ENCODE data around the gene SLC9A1.
A peak's percentile ranks its signal among the peaks of the same experiment; 100 is the strongest.
"Not testable (repeated sequence)": the region's sequence is repeated elsewhere in the genome, so short reads cannot be mapped to it uniquely, and the experiment has no call there.

Gene SLC9A1

GRCh38 chr1:27154991-27155781 is at the start of gene SLC9A1:
Gene SLC9A1 (minus strand): TSS chr1:27155125. CDS start chr1:27154334, 791 bp downstream.
- DNase-seq (ENCODE audit: low read depth) = peak; percentile 90

GRCh38 chr1:27203946-27204345 is 49.0 kb upstream of the SLC9A1 start:
- no peak for DNase-seq (ENCODE audit: low read depth)

DNA sequence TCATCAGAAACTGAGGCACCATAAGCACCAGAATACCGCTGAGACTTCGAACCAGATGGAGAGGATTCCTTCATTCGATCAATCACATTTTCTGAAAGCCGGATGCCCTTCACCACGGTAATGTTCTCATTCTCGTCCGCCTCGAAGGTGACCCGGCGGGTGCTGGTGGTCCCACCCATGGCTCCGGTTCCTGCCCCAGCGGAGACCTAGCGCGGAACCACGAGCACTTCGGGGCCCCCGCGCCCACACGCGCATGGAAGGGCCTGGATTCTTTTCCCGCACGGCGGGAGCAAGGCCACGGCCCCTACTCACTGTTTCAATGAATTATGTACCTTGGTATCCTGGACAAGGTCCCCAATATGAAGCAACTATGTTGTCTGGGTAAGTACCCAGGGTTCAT is 46.4 kb upstream of the SLC9A1 start:
- no peak for DNase-seq (ENCODE audit: low read depth)

DNA sequence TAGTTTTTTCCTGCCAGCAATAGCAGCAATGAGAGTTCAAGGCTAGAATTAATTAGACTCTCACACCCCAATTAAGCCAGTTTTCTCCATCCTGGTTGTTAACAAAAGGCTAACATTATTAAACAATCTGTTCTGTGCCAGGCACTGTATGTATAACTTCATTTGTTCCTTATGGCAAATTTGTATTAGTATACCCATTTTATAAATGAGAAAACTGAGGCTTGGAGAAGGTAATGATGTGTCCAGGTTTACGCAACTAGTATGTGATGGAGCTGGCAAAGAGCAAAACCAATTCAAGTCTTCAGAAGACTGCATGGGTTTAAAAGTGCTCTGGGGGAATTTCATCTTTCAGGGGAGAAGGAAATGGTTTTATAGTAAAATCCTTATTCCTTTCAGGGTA is 38.3 kb upstream of the SLC9A1 start:
- DNase-seq (ENCODE audit: low read depth) = no peak

- DNase-seq (ENCODE audit: low read depth) = no peak
Observed at GRCh38 chr1:27192039-27192529, 37.2 kb upstream of the SLC9A1 start.

- DNase-seq (ENCODE audit: low read depth) = not testable (repeated sequence)
Observed at GRCh38 chr1:27184665-27185064, 29.7 kb upstream of the SLC9A1 start.

DNA sequence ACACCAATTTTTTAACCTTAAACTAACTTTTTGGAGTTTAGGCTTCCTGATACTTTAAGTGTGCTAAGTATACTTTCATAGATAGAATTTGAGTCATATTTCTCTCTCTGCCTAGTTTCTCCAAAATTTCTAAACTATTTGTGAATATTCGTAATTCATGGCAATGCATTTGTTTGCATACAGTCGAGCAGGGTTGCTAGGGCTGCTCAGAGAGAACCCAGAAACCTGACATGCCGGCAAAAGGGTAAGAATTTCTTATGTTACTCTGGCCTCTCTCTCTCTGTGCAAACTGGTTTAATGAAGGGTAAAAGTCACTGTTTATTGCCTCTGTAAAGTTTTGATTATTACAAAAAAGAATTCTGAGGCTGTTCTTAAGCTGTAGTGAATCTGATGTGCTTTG is 25.1 kb upstream of the SLC9A1 start:
- DNase-seq (ENCODE audit: low read depth) = no peak

DNA sequence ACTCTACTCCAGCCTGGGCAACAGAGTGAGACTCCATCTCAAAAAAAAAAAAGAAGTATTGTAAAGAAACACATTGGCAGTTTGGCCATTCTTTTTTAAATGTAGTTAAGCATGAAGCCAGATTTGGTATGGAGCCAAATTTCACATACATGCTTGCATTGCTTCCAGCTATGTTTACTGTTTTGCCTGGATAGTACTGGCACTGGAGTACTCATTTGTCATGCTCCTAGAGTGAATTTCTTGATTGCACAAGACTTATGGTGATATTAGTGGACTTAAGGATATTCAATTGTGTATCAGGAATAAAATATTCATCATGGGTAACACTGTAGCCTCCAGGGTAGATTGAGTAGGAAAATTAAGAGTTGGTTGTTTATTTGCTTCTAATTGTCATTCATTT is 24.5 kb upstream of the SLC9A1 start:
- no peak for DNase-seq (ENCODE audit: low read depth)

DNA sequence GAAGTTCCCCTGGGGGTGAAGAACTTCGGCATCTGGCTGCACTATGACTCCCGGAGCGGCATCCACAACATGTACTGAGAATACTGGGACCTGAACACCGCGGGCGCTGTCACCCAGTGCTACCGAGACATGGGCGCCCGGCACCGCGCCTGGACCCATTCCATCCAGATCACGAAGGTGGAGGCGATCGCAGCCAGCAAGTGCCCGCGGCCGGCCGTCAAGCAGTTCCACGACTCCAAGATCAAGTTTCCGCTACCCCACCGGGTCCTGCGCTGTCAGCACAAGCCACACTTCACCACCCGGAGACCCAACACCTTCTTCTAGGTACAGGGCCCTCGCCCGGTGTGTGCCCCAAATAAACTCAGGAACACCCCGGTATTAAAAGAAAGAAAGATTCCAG is 22.0 kb upstream of the SLC9A1 start:
- no peak for DNase-seq (ENCODE audit: low read depth)

DNA sequence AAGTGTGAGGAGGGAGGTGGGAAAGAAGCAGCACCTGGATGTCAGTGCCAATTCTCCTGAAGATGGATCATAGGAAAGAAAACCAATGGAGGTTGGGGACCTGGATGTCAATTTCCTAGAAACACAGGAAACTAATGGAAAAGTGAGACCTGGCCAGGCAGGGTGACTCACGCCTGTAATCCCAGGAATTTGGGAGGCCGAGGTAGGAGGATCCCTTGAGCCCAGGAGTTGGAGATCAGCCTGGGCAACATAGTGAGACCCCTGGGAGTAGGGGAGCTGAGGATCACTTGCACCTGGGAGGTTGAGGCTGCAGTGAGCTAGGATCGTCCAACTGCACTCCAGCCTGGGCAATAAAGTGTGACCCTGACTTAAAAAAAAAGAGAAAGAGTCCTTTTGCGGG is 21.4 kb upstream of the SLC9A1 start:
- DNase-seq (ENCODE audit: low read depth) = no peak

DNA sequence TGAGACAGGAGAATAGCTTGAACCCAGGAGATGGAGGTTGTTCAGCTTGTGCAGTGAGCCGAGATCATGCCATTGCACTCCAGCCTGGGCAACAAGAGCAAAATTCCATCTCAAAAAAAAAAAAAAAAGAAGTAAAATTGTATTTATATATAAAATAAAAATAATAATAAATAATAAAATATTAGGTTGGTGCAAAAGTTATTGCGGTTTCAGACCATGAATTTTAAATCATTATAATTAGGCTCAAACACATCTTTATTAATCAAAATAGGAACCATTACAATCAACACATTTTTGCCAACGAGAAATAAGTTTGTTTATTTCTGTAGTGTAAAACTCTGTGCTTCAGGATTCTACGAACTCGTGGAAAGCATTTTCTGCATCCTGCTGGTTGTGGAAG is 18.1 kb upstream of the SLC9A1 start:
- not testable (repeated sequence) for DNase-seq (ENCODE audit: low read depth)

- DNase-seq (ENCODE audit: low read depth) = no peak
Observed at GRCh38 chr1:27166929-27167328, 12.0 kb upstream of the SLC9A1 start.

DNA sequence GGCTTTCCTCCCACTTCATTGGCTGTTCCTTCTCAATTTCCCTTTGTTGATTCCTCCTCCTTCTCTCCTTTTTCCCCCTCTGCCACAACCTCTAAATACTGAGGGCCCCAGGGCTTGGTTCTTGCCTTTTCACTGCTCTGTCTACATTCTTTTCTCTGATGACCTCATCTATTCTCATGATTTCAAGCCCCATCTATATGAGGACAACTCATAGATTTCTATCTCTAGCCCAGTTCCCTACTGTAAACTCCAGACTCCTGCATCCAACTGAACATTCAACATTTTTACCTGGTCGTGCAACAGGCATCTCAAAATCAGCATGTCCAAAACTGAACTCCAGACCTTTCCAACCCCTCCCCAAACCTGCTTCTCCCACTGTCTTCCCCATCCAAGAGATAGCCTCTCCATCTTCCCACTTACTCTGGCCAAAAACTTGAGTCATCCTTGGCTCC is 11.5 kb upstream of the SLC9A1 start:
- no peak for DNase-seq (ENCODE audit: low read depth)

DNA sequence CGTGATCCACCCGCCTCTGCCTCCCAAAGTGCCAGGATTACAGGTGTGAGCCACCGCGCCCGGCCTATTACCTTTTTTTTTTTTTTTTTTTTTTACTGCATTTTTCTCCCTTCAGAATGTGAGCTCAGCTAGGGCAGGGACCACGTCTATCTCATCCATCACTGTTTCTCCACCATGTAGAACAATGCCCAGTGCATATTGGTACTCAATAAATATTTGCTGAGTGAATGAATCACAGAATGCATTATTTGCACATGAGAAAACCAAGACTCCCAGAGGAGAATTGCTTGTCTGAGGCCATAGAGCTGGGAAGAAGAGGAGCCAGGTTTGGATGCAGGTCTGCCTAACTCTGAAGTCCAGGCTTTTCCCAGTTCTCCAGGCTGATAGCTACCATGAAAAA is 8.2 kb upstream of the SLC9A1 start:
- DNase-seq (ENCODE audit: low read depth) = no peak

DNA sequence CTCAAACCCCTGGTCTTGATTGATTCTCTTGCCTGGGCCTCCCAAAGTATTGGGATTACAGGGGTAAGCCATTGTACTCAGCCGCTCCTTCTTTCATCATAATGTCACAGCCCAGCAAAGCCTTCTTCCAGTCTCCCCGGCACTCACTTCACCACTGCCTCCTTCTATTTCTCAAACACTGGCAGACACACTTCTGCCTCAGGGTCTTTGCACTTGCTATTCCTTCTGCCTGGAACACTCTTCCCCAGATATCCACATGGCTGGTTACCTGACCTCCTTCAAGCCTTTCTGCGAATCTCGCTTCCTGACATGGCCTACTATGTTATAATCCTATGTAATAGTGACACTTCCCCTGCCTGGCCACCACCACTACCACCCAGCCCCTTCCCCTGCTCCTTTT is 7.2 kb upstream of the SLC9A1 start:
- no peak for DNase-seq (ENCODE audit: low read depth)

DNA sequence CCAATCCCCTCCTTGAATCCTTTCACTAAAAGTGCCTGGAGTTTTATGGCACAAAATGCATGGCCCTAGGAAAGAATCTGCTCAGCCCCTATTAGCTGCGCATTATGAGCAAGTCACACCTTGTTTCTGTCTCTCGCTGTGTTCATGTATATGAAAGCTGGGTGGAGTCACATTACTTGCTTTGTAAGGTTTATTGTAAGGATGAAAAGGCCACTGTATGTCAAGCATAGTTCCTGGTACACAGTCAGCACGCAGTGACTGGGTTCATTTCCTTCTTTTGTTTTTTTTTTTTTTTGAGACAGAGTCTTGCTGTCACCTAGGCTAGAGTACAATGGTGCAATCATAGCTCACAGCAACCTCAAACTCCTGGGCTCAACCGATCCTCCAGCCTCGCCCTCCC is 6.7 kb upstream of the SLC9A1 start:
- no peak for DNase-seq (ENCODE audit: low read depth)

- no peak for DNase-seq (ENCODE audit: low read depth)
Observed at GRCh38 chr1:27157194-27157593, 2.3 kb upstream of the SLC9A1 start.

DNA sequence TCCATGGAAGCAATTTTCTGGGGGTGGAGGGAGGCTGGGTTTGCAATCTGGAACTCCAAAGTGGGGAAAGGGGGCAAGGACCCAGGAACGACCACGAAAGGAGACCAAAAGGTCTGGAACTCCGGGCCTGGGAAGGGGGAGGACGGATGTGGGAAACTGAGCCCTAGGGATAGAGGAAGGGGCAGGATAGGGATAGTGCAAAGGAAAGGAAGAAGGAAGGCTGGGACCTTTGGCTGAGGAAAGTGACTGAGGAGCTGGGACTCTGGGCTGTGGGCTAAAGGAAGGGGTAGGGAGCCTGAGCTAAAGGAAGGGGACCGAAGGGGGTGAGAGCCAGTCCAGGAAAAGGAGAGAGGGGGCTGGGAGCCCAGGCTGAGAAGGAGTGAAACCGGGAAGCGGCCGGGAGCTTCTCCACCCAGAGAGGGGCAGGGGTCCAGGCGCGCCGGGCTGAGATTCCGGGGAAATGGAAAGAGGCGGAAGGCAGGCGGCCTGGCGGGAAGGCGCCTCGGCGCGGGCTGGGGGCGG is 395 bp downstream of the SLC9A1 start:
- no peak for DNase-seq (ENCODE audit: low read depth)

- DNase-seq (ENCODE audit: low read depth) = no peak
Observed at GRCh38 chr1:27153927-27154358, 982 bp downstream of the SLC9A1 start.

GRCh38 chr1:27153549-27153886 is 1.4 kb downstream of the SLC9A1 start:
- DNase-seq (ENCODE audit: low read depth) = no peak

- DNase-seq (ENCODE audit: low read depth) = no peak
Observed at GRCh38 chr1:27152829-27153548, 1.9 kb downstream of the SLC9A1 start.

DNA sequence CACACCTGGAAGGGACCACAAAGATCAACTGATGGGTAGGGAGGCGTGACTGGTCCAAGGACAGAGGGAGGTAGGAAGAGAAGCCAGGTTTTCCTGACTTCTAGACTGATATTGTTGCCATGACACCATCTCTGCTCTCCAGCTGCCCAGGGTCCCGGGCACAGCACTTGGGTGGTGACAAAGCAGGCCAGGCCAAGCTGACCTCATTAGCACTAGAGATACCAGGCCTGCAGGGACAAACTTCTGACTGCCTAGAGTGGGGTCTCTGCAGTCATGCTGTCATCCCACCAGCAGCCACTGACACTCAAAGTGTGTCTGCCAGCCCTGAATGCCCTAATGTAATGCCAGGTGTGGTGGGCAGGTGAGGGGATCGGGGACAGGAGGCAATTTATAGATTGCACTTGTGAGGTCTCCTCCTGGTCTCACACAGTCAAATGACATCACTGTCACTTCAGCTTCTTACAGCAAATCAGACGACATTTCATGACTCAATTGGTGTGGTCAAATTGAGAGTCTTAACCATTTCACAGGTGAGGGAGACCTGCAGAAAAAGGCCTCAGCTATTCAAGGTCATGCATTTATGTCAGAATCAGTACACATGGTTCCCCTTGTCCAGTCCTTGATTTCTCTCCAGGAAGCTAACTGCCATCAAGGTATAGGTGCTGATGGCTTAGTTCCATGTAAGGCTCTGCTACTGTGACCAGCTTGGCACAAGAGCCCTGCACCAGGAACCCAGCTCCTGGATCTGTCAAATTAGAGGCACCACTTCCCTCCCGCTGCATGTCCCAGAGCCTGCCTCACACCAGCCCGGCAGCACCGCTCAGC is 2.7 kb downstream of the SLC9A1 start:
- no peak for DNase-seq (ENCODE audit: low read depth)
